ENCODE results near the gene STIL.
"Not testable (repeated sequence)": the region's sequence is repeated elsewhere in the genome, so short reads cannot be mapped to it uniquely, and the experiment has no call there.

Gene STIL

GRCh38 chr1:47216278-47217059, 97.5 kb downstream of the STIL start:
- no peak for DNase-seq

- DNase-seq = no peak
These were observed 98.2 kb downstream of the STIL start for GRCh38 chr1:47215713-47216112.

- no peak for DNase-seq
These were observed 99.4 kb downstream of the STIL start for GRCh38 chr1:47214549-47214948.

GRCh38 chr1:47213230-47213963, 100.5 kb downstream of the STIL start:
- no peak for DNase-seq

- no peak for DNase-seq
These were observed 101.2 kb downstream of the STIL start for GRCh38 chr1:47212636-47213229.

GRCh38 chr1:47211796-47212269, 102.1 kb downstream of the STIL start:
- no peak for DNase-seq

GRCh38 chr1:47210666-47211065, 103.3 kb downstream of the STIL start:
- DNase-seq = no peak

- DNase-seq = no peak
These were observed 104.1 kb downstream of the STIL start for GRCh38 chr1:47209725-47210325.

- no peak for DNase-seq
These were observed 104.9 kb downstream of the STIL start for GRCh38 chr1:47209091-47209490.

GRCh38 chr1:47208374-47208850, 105.5 kb downstream of the STIL start:
- DNase-seq = no peak

GRCh38 chr1:47207803-47208373, 106.1 kb downstream of the STIL start:
- DNase-seq = no peak

GRCh38 chr1:47205918-47206317, 108.0 kb downstream of the STIL start:
- no peak for DNase-seq

- DNase-seq = not testable (repeated sequence)
These were observed 110.4 kb downstream of the STIL start for GRCh38 chr1:47203504-47203903.

- no peak for DNase-seq
These were observed 112.8 kb downstream of the STIL start for GRCh38 chr1:47201179-47201578.

Data from NCI-H82 (cell line).